Measurements from ENCODE around the gene ITGB4.

DNA sequence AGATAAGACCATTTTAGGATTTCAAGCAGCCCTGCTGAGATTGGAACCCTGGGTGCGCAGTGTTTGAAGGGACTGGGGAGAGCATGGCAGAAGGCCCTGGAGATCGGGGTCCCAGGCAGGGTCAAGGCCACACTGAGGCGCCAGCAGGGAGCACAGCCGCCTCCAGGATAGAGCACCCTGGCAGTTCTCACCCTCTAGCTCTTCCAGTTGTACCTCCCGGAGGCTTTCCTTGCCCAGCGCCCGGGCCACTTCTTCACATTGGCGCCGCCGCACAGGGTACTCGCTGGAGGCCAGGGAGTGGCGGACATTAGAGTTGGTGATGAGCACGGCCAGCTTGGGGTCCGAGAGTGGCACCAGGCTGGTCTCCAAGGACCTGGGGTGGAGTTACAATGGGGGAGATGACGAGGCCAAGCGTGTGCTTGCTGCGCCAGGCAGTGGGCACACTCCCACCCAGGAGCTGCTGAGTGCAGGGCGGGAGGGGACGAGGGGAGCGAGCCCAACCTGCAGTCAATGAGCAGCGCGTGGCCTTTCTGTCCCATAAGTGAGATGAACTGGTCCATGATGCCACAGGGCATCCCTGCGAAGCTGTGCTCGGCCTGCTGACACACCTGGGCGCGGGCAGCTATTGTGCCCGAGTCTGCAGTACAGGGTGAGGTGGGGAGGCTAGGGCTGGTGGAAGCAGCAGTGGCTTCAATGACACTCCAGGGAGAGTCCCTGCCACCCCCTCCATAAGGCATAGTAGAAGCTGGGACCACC lies 41.4 kb downstream of the ITGB4 start:
- TF ChIP-seq, protein P1, sequence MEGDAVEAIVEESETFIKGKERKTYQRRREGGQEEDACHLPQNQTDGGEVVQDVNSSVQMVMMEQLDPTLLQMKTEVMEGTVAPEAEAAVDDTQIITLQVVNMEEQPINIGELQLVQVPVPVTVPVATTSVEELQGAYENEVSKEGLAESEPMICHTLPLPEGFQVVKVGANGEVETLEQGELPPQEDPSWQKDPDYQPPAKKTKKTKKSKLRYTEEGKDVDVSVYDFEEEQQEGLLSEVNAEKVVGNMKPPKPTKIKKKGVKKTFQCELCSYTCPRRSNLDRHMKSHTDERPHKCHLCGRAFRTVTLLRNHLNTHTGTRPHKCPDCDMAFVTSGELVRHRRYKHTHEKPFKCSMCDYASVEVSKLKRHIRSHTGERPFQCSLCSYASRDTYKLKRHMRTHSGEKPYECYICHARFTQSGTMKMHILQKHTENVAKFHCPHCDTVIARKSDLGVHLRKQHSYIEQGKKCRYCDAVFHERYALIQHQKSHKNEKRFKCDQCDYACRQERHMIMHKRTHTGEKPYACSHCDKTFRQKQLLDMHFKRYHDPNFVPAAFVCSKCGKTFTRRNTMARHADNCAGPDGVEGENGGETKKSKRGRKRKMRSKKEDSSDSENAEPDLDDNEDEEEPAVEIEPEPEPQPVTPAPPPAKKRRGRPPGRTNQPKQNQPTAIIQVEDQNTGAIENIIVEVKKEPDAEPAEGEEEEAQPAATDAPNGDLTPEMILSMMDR (IDR thresholded peaks at IDR 0.05; ENCODE audit: low read depth, low read length) = no peak
- TF ChIP-seq EZH2phosphoT487 (IDR thresholded peaks at IDR 0.05; ENCODE audit: low read depth) = no peak

Data from OCI-LY3 (cell line).